Naive B cell (primary cell): ENCODE results near the gene SBNO2. TPM values are rescaled to one million over a fixed set of nuclear protein-coding genes. Genes with fewer than 3 reads are reported as not detected.
"Not testable (repeated sequence)": the region's sequence is repeated elsewhere in the genome, so short reads cannot be mapped to it uniquely, and the experiment has no call there.

Source experiments
- ATAC-seq, 2 donors: fragments of 150-1000 bp; cut with Tn5 transposase; 2 replicates each; pipeline ENCODE4 v1.10.0; 2021; ENCODE audit warnings: low read depth in 2 of 2, mild to moderate bottlenecking in 2 of 2, moderate library complexity in 2 of 2
- DNase-seq: peaks from one replicate; pipeline ENCODE4 v3.0.0; 2022
- H3K27ac Mint-ChIP-seq, 6 donors: one replicate each; pipeline ENCODE4 v1.8.0; 2020 to 2022; ENCODE audit warnings: mild to moderate bottlenecking in 6 of 6, mixed read lengths in 6 of 6, moderate library complexity in 5 of 6, inconsistent platforms in 2 of 6
- H3K27me3 Mint-ChIP-seq, 3 donors: one replicate each; pipeline ENCODE4 v1.8.0; 2021 to 2022; ENCODE audit warnings: mixed read lengths in 3 of 3, mild to moderate bottlenecking in 1 of 3
- H3K36me3 Mint-ChIP-seq, 2 donors: one replicate each; pipeline ENCODE4 v1.8.0; 2020 to 2022; ENCODE audit warnings: mixed read lengths in 2 of 2, inconsistent platforms in 1 of 2, mild to moderate bottlenecking in 1 of 2
- H3K4me1 Mint-ChIP-seq, 3 donors: one replicate each; pipeline ENCODE4 v1.8.0; 2020 to 2022; ENCODE audit warnings: mixed read lengths in 3 of 3, inconsistent platforms in 1 of 3, mild to moderate bottlenecking in 1 of 3, moderate library complexity in 1 of 3
- H3K4me3 Mint-ChIP-seq, 8 donors: one replicate each; pipeline ENCODE4 v1.8.0; 2020 to 2022; ENCODE audit warnings: mild to moderate bottlenecking in 8 of 8, mixed read lengths in 8 of 8, moderate library complexity in 8 of 8, inconsistent platforms in 2 of 8
- H3K9me3 Mint-ChIP-seq, 7 donors: one replicate each; pipeline ENCODE4 v1.8.0; 2020 to 2022; ENCODE audit warnings: mixed read lengths in 7 of 7, mild to moderate bottlenecking in 5 of 7, inconsistent platforms in 2 of 7, moderate library complexity in 1 of 7
- polyA plus RNA-seq, 6 donors: library from polyadenylated mRNA; unstranded; fragments of 300-500 nt; fragmentation: Illumina TruSeq; gene quantifications; one replicate each; pipeline ENCODE4 v1.2.3, GENCODE V29; 2021; ENCODE audit warnings: low read depth in 6 of 6

SBNO2 gene
- polyA plus RNA-seq, 6 donors from 2014 or later, result 0.78 to 2.3 (median 1.3) TPM

GRCh38 chr19:1115646-1116420, 58.2 kb downstream of the SBNO2 start:
- H3K4me3 Mint-ChIP-seq, result no peak overlapping the region
- no peaks in the 10 kb centered on the region for H3K9me3 Mint-ChIP-seq
- ATAC-seq (no peak), DNase-seq (no peak)
- no peaks in the 10 kb centered on the region for H3K27me3 Mint-ChIP-seq
- H3K27ac Mint-ChIP-seq, result peak overlapping the region in 1 of 6 donors; percentile 38
- H3K36me3 Mint-ChIP-seq, result no peaks in the 10 kb centered on the region
- H3K4me1 Mint-ChIP-seq, result peaks cover 6% of the 10 kb centered on the region in 3 donors

GRCh38 chr19:1114728-1115127, 59.3 kb downstream of the SBNO2 start:
- not testable (repeated sequence) for ATAC-seq, DNase-seq, H3K27me3 Mint-ChIP-seq, H3K36me3 Mint-ChIP-seq, H3K4me1 Mint-ChIP-seq, H3K9me3 Mint-ChIP-seq
- Mint-ChIP-seq H3K27ac (peak overlapping the region in 2 of 6 donors; percentile 32 to 78), H3K4me3 (peak overlapping the region in 1 of 8 donors; percentile 35)

- H3K27me3 Mint-ChIP-seq, result no peaks in the 10 kb centered on the region
- no peak overlapping the region for H3K27ac Mint-ChIP-seq
- H3K4me3 Mint-ChIP-seq, result no peak overlapping the region
- H3K9me3 Mint-ChIP-seq, result no peaks in the 10 kb centered on the region
- DNase-seq (no peak), ATAC-seq (no peak)
- H3K4me1 Mint-ChIP-seq, result peaks cover 6% of the 10 kb centered on the region in 3 donors
- no peaks in the 10 kb centered on the region for H3K36me3 Mint-ChIP-seq
Observed at GRCh38 chr19:1113986-1114483, 60.0 kb downstream of the SBNO2 start.

GRCh38 chr19:1113030-1113985, 60.8 kb downstream of the SBNO2 start:
- Mint-ChIP-seq H3K4me1 (peaks cover 6% of the 10 kb centered on the region in 3 donors), H3K9me3 (no peaks in the 10 kb centered on the region), H3K27me3 (no peaks in the 10 kb centered on the region), H3K4me3 (peak overlapping the region in 1 of 8 donors; percentile 47), H3K36me3 (no peaks in the 10 kb centered on the region), H3K27ac (peak overlapping the region in 2 of 6 donors; percentile 36 to 84)
- DNase-seq (peak; percentile 84), ATAC-seq (peak; percentile 89 to 93)

GRCh38 chr19:1112268-1113029, 61.6 kb downstream of the SBNO2 start:
- H3K9me3 Mint-ChIP-seq, result no peaks in the 10 kb centered on the region
- ATAC-seq, result no peak
- DNase-seq, result no peak
- no peak overlapping the region for H3K4me3 Mint-ChIP-seq
- no peaks in the 10 kb centered on the region for H3K36me3 Mint-ChIP-seq
- H3K27me3 Mint-ChIP-seq, result no peaks in the 10 kb centered on the region
- H3K4me1 Mint-ChIP-seq, result peaks cover 6% of the 10 kb centered on the region in 3 donors
- no peak overlapping the region for H3K27ac Mint-ChIP-seq

GRCh38 chr19:1111641-1112267, 62.3 kb downstream of the SBNO2 start:
- Mint-ChIP-seq H3K9me3 (no peaks in the 10 kb centered on the region), H3K4me1 (peaks cover 6 to 8% (median 6%) of the 10 kb centered on the region in 3 donors), H3K27ac (no peak overlapping the region), H3K27me3 (no peaks in the 10 kb centered on the region), H3K36me3 (no peaks in the 10 kb centered on the region), H3K4me3 (no peak overlapping the region)
- ATAC-seq (no peak), DNase-seq (no peak)

GRCh38 chr19:1110809-1111640, 63.0 kb downstream of the SBNO2 start:
- Mint-ChIP-seq H3K27ac (peak overlapping the region in 2 of 6 donors; percentile 41 to 54), H3K4me3 (no peak overlapping the region), H3K27me3 (no peaks in the 10 kb centered on the region), H3K36me3 (no peaks in the 10 kb centered on the region), H3K4me1 (peaks cover 6 to 8% (median 6%) of the 10 kb centered on the region in 3 donors), H3K9me3 (no peaks in the 10 kb centered on the region)
- no peak for DNase-seq
- no peak for ATAC-seq

GRCh38 chr19:1109697-1110671, 64.1 kb downstream of the SBNO2 start:
- H3K4me1 Mint-ChIP-seq, result peaks cover 6 to 12% (median 6%) of the 10 kb centered on the region in 3 donors
- H3K4me3 Mint-ChIP-seq, result no peak overlapping the region
- ATAC-seq, result no peak
- DNase-seq, result no peak
- no peaks in the 10 kb centered on the region for H3K36me3 Mint-ChIP-seq
- no peak overlapping the region for H3K27ac Mint-ChIP-seq
- no peaks in the 10 kb centered on the region for H3K27me3 Mint-ChIP-seq
- no peaks in the 10 kb centered on the region for H3K9me3 Mint-ChIP-seq

GRCh38 chr19:1109032-1109551, 65.0 kb downstream of the SBNO2 start:
- Mint-ChIP-seq H3K36me3 (no peaks in the 10 kb centered on the region), H3K27ac (no peak overlapping the region), H3K27me3 (no peaks in the 10 kb centered on the region), H3K9me3 (no peaks in the 10 kb centered on the region), H3K4me3 (no peak overlapping the region), H3K4me1 (peaks cover 6 to 8% (median 6%) of the 10 kb centered on the region in 3 donors)
- ATAC-seq, result no peak
- no peak for DNase-seq

GRCh38 chr19:1108291-1109031, 65.6 kb downstream of the SBNO2 start:
- no peak overlapping the region for H3K4me3 Mint-ChIP-seq
- H3K4me1 Mint-ChIP-seq, result peaks cover 5 to 7% (median 5%) of the 10 kb centered on the region in 3 donors
- H3K36me3 Mint-ChIP-seq, result no peaks in the 10 kb centered on the region
- ATAC-seq (no peak), DNase-seq (no peak)
- H3K27me3 Mint-ChIP-seq, result no peaks in the 10 kb centered on the region
- no peak overlapping the region for H3K27ac Mint-ChIP-seq
- no peaks in the 10 kb centered on the region for H3K9me3 Mint-ChIP-seq
